Measurements from ENCODE around the gene METTL1.

DNA sequence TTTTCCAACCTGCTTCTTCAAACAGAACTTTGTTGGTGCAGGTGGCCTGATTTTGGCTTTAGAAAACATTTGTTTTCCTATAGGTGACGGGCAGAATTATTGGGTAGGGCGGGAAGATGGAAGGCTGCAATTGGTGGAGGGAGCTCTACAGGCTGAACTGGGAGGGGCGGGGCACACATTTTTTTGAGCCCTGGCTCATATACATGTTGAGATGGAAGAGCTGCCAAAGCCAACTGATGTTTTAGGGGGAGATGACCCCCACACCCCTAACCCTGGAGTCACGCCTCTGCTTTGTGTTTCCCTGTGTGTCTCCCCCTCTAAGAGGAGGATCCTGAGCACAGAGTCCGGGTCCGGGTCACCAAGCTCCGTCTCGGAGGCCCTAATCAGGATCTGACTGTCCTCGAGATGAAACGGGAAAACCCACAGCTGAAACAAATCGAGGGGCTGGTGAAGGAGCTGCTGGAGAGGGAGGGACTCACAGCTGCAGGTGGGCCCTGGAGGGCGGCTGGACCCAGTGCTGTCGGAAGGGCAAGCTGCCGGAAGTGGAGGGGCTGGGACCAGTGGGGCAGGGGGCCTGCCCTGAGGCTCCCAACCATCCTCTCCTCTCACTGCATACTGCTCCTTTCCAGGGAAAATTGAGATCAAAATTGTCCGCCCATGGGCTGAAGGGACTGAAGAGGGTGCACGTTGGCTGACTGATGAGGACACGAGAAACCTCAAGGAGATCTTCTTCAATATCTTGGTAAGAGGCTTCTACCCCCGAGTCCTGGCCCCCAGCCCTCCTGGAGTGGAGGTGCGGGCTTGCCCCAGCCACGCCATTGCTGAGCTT is 51.9 kb downstream of the METTL1 start:
- TF ChIP-seq, protein P1, sequence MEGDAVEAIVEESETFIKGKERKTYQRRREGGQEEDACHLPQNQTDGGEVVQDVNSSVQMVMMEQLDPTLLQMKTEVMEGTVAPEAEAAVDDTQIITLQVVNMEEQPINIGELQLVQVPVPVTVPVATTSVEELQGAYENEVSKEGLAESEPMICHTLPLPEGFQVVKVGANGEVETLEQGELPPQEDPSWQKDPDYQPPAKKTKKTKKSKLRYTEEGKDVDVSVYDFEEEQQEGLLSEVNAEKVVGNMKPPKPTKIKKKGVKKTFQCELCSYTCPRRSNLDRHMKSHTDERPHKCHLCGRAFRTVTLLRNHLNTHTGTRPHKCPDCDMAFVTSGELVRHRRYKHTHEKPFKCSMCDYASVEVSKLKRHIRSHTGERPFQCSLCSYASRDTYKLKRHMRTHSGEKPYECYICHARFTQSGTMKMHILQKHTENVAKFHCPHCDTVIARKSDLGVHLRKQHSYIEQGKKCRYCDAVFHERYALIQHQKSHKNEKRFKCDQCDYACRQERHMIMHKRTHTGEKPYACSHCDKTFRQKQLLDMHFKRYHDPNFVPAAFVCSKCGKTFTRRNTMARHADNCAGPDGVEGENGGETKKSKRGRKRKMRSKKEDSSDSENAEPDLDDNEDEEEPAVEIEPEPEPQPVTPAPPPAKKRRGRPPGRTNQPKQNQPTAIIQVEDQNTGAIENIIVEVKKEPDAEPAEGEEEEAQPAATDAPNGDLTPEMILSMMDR (IDR thresholded peaks at IDR 0.05; ENCODE audit: insufficient read depth, low read length, poor library complexity, severe bottlenecking) = no peak
- no peak for TF ChIP-seq EZH2phosphoT487 (conservative IDR thresholded peaks at IDR 0.05; ENCODE audit: low read length)

Measured in SU-DHL-6 (cell line).